ENCODE results near the gene BCS1L. TPM values are rescaled to one million over a fixed set of nuclear protein-coding genes. Genes with fewer than 3 reads are reported as not detected.
"Not testable (repeated sequence)": the region's sequence is repeated elsewhere in the genome, so short reads cannot be mapped to it uniquely, and the experiment has no call there.

Gene BCS1L
- total RNA-seq, 2 donors from 2014 or later: 15.8 to 71.9 TPM

GRCh38 chr2:218648088-218648786, 11.2 kb upstream of the BCS1L start:
- DNase-seq (ENCODE audit: low spot score in 2 of 2) (peak in 1 of 2 donors; percentile 56), ATAC-seq (peak; percentile 67 to 80)
- no peaks in the 10 kb centered on the region for H3K9me3 Mint-ChIP-seq
- H3K27ac Mint-ChIP-seq: peak overlapping the region; percentile 33 to 38
- H3K36me3 Mint-ChIP-seq: peaks cover 23 to 36% of the 10 kb centered on the region in 2 donors

GRCh38 chr2:218648787-218649100, 10.7 kb upstream of the BCS1L start:
- Mint-ChIP-seq H3K36me3 (peaks cover 23 to 36% of the 10 kb centered on the region in 2 donors), H3K9me3 (no peaks in the 10 kb centered on the region), H3K27ac (peak overlapping the region; percentile 33 to 38)
- ATAC-seq (peak in 1 of 2 donors; percentile 43), DNase-seq (ENCODE audit: low spot score in 2 of 2) (no peak)

DNA sequence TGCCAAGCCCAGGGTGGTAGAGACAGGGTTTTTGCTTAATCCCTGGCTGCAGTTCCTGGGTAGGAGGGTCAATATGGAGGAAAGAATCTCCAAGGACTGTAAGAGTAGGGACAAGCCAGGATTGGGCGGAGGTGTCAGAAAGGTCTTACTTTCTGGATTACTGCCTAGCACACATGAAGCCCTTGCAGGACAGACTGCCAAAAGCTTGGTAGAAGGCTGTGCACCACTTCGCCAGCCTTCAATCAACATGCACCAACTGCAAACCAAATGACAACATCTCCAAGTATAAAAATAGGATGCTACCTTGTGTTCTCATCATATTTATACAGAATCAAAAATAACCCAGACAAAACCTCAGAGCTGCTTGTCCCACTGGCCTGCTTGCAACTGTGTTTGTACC, 3.7 kb upstream of the BCS1L start:
- H3K27ac Mint-ChIP-seq: peak overlapping the region in 1 of 2 donors; percentile 72
- peaks cover 11 to 17% of the 10 kb centered on the region in 2 donors for H3K36me3 Mint-ChIP-seq
- H3K9me3 Mint-ChIP-seq: no peaks in the 10 kb centered on the region
- ATAC-seq (no peak), DNase-seq (ENCODE audit: low spot score in 2 of 2) (no peak)

- Mint-ChIP-seq H3K36me3 (peaks cover 9 to 11% of the 10 kb centered on the region in 2 donors), H3K9me3 (no peaks in the 10 kb centered on the region), H3K27ac (peak overlapping the region; percentile 60 to 69)
- peak in 1 of 2 donors; percentile 48 for DNase-seq (ENCODE audit: low spot score in 2 of 2)
- ATAC-seq: peak; percentile 54 to 62
Measured at GRCh38 chr2:218658671-218659257, 719 bp upstream of the BCS1L start.

- DNase-seq (ENCODE audit: low spot score in 2 of 2) (no peak), ATAC-seq (no peak)
- Mint-ChIP-seq H3K27ac (peak overlapping the region; percentile 60 to 69), H3K9me3 (no peaks in the 10 kb centered on the region), H3K36me3 (peaks cover 9 to 11% of the 10 kb centered on the region in 2 donors)
Measured at GRCh38 chr2:218659988-218660358, 490 bp downstream of the BCS1L start.

DNA sequence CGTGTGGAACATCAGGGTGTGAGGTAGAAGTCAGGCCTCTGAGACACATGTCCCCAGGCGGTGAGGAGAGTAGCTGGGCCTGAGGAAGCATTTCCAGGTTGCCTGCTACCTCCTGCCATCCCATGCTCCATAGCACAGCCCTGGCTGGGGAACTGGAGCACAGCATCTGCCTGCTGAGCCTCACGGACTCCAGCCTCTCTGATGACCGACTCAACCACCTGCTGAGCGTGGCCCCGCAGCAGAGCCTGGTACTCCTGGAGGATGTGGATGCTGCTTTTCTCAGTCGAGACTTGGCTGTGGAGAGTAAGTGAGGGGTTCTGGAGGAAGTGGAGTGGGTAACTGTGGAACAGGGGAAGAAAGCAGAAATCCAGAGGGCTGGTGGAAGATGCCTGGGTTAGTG, 2.9 kb downstream of the BCS1L start:
- peak overlapping the region in 1 of 2 donors; percentile 23 for H3K27ac Mint-ChIP-seq
- peak in 1 of 2 donors; percentile 45 for DNase-seq (ENCODE audit: low spot score in 2 of 2)
- H3K36me3 Mint-ChIP-seq: peaks cover 9 to 10% of the 10 kb centered on the region in 2 donors
- no peak for ATAC-seq
- no peaks in the 10 kb centered on the region for H3K9me3 Mint-ChIP-seq

- Mint-ChIP-seq H3K36me3 (peaks cover 6 to 9% of the 10 kb centered on the region in 2 donors), H3K9me3 (no peaks in the 10 kb centered on the region), H3K27ac (peak overlapping the region in 1 of 2 donors; percentile 23)
- DNase-seq (ENCODE audit: low spot score in 2 of 2) (peak in 1 of 2 donors; percentile 53), ATAC-seq (no peak)
Measured at GRCh38 chr2:218662827-218663226, 3.3 kb downstream of the BCS1L start.

DNA sequence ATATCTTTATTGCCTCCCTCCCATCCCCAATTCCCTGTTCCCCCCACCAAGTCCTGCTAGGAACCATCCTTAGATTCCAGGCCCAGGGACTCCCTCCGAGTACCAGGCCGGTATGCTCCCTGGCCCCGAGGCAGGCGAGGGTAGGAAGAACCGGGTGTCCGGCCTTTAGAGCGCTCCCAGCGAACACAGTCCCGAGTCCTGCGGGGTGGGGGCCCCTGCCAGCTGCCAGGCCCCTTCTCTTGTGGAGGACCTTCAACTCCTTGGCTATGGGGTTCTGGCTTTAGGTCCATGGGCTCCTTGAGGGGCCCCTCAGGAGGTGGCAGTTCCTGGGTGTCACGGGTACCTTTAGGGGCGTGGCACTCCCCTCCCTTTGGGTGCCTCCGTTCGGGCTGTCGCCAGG, 4.4 kb downstream of the BCS1L start:
- Mint-ChIP-seq H3K36me3 (peaks cover 1 to 9% of the 10 kb centered on the region in 2 donors), H3K9me3 (no peaks in the 10 kb centered on the region), H3K27ac (peak overlapping the region in 1 of 2 donors; percentile 57)
- ATAC-seq (no peak), DNase-seq (ENCODE audit: low spot score in 2 of 2) (no peak)

DNA sequence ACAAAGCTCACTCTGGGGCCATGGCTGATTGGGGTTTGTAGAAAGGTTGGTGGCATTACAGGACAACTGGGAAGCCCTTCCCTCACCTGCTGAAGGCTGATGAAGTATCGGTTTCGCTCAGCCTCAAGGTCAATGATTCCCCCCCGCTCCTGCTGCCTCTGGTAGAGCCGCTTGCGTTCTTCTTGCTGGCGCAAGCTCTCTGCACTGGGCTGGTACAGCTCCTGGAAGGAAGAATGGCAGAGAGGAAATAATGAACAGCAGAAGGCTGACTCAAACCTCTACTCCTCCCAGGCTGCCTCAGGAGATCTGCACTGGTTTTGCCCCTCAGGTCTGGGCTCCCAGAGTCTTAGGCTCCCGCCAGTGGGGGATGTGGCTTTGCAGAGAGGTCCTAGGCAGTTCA, 5.2 kb downstream of the BCS1L start:
- peak overlapping the region in 1 of 2 donors; percentile 57 for H3K27ac Mint-ChIP-seq
- H3K36me3 Mint-ChIP-seq: peaks cover 0 to 4% of the 10 kb centered on the region in 2 donors
- ATAC-seq (no peak), DNase-seq (ENCODE audit: low spot score in 2 of 2) (peak in 1 of 2 donors; percentile 4)
- H3K9me3 Mint-ChIP-seq: no peaks in the 10 kb centered on the region

- ATAC-seq (peak in 1 of 2 donors; percentile 1), DNase-seq (ENCODE audit: low spot score in 2 of 2) (peak in 1 of 2 donors; percentile 31)
- no peaks in the 10 kb centered on the region for H3K9me3 Mint-ChIP-seq
- peaks cover 11 to 17% of the 10 kb centered on the region in 2 donors for H3K36me3 Mint-ChIP-seq
- H3K27ac Mint-ChIP-seq: peak overlapping the region; percentile 95 to 99
Measured at GRCh38 chr2:218671097-218671653, 11.7 kb downstream of the BCS1L start.

GRCh38 chr2:218671654-218672566, 12.4 kb downstream of the BCS1L start, which contains the start of the genes RNF25 and STK36:
Gene RNF25, minus strand, starts transcription at chr2:218672002. Its CDS starts 32 bp downstream, at chr2:218671970.
Gene STK36, plus strand, starts transcription at chr2:218672086. Its CDS starts 744 bp downstream, at chr2:218672830.
- Mint-ChIP-seq H3K36me3 (peaks cover 11 to 18% of the 10 kb centered on the region in 2 donors), H3K9me3 (no peaks in the 10 kb centered on the region), H3K27ac (peak within 1 kb of the TSS; percentile 95 to 99)
- DNase-seq (ENCODE audit: low spot score in 2 of 2): peak; percentile 76 to 79
- ATAC-seq: peak; percentile 97 to 99

- no peaks in the 10 kb centered on the region for H3K9me3 Mint-ChIP-seq
- no peak for DNase-seq (ENCODE audit: low spot score in 2 of 2)
- ATAC-seq: no peak
- peak overlapping the region; percentile 3 to 52 for H3K27ac Mint-ChIP-seq
- peaks cover 0 to 5% of the 10 kb centered on the region in 2 donors for H3K36me3 Mint-ChIP-seq
Measured at GRCh38 chr2:218679119-218679518, 19.6 kb downstream of the BCS1L start.

- no peak overlapping the region for H3K27ac Mint-ChIP-seq
- no peaks in the 10 kb centered on the region for H3K9me3 Mint-ChIP-seq
- no peak for DNase-seq (ENCODE audit: low spot score in 2 of 2)
- peaks cover 0 to 5% of the 10 kb centered on the region in 2 donors for H3K36me3 Mint-ChIP-seq
- ATAC-seq: no peak
Measured at GRCh38 chr2:218680061-218680460, 20.6 kb downstream of the BCS1L start.

GRCh38 chr2:218687400-218688060, 28.0 kb downstream of the BCS1L start:
- ATAC-seq (peak; percentile 77 to 79), DNase-seq (ENCODE audit: low spot score in 2 of 2) (peak in 1 of 2 donors; percentile 27)
- not testable (repeated sequence) for H3K27ac Mint-ChIP-seq, H3K36me3 Mint-ChIP-seq, H3K9me3 Mint-ChIP-seq

GRCh38 chr2:218691234-218691633, 31.8 kb downstream of the BCS1L start:
- no peak for ATAC-seq
- no peak for DNase-seq (ENCODE audit: low spot score in 2 of 2)
- Mint-ChIP-seq H3K9me3 (no peaks in the 10 kb centered on the region), H3K27ac (no peak overlapping the region), H3K36me3 (no peaks in the 10 kb centered on the region)

Data from activated naive CD4-positive, alpha-beta T cell treated with anti-CD3 and anti-CD28 coated beads, Interleukin-2, amount 50 U/mL, for 72 hours (primary cell).